ENCODE data around the gene ABCB4.
"Not testable (repeated sequence)": the region's sequence is repeated elsewhere in the genome, so short reads cannot be mapped to it uniquely, and the experiment has no call there.

ABCB4 gene

DNA sequence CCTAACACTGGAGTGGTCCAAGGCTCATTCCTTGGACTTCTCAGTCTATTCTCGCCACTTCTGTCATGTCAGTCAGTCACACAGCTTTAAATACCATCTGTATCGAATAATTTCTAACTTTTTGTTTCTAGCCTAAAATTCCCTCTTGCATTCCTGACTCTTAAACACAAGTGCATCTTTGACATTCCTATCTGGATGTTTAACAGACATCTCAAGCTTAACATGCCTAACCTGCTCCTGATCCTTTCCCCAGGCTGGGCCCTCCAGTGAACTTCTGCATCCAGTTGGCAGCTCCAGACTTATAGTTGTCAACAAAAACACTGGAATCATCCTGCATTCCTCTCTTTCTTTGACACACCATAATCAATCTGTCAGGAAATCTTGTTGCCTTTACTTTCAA, 4.5 kb upstream of the ABCB4 start:
- DNase-seq (ENCODE audit: low read depth in 1 of 2, low spot score in 1 of 2): no peak

DNA sequence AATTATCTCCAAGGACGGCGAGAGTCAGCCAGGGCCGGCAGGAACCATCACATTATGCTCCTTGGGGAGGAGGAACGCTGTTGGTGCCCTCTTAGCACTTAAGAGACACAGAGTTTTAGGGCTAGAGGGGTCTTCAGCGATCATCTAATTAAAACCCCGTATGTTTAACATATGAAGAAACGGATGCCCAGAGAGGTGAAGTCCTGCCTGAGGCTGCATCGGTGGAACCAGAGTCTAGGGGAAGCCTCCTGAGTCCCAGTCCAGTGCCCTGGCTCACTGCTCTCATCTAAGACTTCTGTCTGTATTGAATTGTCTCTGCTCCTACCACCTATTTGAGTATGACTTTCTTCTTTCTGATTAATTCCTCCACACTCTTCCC, 688 bp upstream of the ABCB4 start:
- DNase-seq (ENCODE audit: low read depth in 1 of 2, low spot score in 1 of 2): no peak

DNA sequence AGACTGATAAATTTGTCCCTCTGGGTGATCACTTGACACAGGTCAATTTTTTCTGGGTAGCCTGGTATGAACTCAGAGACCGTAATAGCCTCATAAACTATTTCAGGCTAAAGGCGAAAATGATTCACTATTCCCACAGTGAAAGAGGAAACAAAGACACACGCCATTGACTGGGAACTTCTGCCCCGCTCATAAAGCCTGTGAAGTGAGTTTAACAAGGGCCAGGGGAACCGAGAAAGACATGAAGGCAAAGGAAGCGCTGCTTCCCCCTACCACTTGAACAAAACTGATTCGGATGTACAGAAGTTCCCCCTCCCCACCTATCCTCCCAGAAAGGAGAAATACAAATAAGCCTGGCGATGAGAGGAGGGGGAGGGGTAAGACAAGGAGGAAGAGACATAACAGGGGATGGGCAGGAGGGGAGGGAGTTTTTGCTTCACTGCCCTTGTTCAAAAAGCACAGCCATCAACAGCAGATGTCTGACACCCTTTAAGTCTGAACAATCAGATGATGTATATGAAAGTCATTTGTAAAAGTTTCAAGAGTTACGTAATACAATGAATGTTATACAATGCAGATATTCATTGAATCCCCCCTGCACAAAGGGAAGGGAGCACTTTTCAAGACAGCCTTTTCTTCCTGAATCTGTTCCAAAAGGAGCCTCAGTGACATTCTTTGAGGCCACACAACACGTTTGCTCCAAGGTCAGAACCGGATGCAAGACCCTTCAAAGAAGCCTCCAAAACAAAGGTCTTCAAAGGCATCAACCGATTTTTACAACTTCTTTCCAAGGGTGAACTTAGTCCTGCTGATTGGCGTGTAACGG, 734 bp downstream of the ABCB4 start:
- no peak for DNase-seq (ENCODE audit: low read depth in 1 of 2, low spot score in 1 of 2)

GRCh38 chr7:87473986-87474385, 1.5 kb downstream of the ABCB4 start:
- no peak for DNase-seq (ENCODE audit: low read depth in 1 of 2, low spot score in 1 of 2)

DNA sequence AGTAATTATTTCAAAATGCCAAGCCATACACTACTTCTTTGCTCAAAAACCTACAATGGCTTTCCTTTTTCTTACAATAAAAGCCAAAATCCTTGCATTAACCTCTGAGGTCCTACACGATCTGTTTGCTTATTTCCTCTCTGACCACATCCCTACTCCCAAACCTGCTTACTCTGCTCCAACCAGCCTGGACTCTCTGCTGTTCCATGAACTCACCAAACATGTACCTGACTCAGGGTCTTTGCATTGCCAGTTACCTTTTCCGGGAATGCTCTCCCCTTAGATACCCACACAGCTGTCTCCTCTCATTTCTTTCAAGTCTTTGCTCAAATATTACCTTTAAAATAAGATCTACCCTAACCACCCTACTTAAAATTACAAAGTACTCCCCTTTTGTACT, 2.3 kb downstream of the ABCB4 start:
- DNase-seq (ENCODE audit: low read depth in 1 of 2, low spot score in 1 of 2): no peak

DNA sequence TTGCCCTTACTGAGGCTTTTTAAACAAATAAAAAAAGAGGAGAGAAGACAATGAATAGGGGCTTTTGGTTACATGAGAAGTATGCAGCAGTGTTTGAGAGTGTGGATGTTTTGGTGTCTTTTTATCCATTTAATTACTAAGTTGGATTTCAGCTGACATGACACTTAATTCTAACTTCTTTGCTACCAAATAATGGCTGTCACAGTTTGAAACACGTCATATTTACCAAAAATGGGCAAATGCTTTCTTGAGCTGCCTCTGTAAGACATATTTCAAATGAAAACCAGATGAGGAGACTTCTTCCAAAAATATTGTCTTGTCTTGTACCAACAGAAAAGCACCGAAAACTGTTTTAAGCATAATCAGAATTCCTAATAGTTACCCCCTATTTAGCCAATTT, 4.0 kb downstream of the ABCB4 start:
- no peak for DNase-seq (ENCODE audit: low read depth in 1 of 2, low spot score in 1 of 2)

- DNase-seq (ENCODE audit: low read depth in 1 of 2, low spot score in 1 of 2): not testable (repeated sequence)
Observed at GRCh38 chr7:87469204-87469603, 6.3 kb downstream of the ABCB4 start.

DNA sequence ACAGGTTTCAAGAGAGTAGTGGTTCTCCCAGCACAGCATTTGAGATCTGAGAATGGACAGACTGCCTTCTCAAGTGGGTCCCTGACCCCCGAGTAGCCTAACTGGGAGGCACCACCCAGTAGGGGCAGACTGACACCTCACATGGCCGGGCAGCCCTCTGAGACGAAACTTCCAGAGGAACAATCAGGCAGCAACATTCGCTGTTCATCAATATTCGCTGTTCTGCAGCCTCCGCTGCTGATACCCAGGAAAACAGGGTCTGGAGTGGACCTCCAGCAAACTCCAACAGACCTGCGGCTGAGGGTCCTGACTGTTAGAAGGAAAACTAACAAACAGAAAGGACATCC, 10.0 kb downstream of the ABCB4 start:
- not testable (repeated sequence) for DNase-seq (ENCODE audit: low read depth in 1 of 2, low spot score in 1 of 2)

DNA sequence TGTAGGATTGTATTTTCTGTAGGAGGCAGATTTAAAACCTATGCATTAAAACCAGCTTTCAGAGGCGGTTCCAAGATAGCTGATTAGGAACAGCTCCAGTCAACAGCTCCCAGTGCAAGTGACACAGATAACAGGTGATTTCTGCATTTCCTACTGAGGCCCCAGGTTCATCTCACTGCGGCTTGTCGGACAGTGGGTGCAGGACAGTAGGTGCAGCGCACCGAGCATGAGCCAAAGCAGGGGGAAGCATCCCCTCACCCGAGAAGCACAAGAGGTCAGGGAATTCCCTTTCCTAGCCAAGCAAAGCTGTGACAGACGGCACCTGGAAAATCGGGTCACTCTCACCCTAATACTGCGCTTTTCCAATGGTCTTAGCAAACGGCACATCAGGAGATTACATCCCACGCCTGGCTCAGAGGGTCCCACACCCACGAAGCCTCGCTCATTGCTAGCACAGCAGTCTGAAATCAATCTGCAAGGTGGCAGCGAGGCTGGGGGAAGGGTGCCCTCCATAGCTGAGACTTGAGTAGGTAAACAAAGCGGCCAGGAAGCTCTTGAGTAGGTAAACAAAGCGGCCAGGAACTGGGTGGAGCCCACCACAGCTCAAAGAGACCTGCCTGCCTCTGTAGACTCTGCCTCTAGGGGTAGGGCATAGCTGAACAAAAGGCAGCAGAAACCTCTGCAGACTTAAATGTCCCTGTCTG, 10.5 kb downstream of the ABCB4 start:
- not testable (repeated sequence) for DNase-seq (ENCODE audit: low read depth in 1 of 2, low spot score in 1 of 2)

GRCh38 chr7:87463982-87464381, 11.5 kb downstream of the ABCB4 start:
- DNase-seq (ENCODE audit: low read depth in 1 of 2, low spot score in 1 of 2): no peak

DNA sequence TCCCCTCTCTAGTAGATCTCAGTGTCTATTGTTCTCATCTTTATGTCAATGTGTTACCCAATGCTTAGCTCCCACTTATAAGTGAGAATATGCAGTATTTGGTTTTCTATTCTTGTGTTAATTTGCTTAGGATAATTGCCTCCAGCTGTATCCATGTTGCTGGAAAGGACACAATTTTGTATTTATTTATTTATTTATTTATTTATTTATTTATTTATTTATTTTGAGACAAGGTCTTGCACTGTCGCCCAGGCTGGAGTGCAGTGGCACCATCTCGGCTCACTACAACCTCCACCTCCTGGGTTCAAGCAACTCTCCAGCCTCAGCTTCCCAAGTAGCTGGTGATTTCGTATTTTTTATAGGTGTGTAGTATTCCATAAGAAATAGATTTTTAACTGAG, 15.0 kb downstream of the ABCB4 start:
- not testable (repeated sequence) for DNase-seq (ENCODE audit: low read depth in 1 of 2, low spot score in 1 of 2)

DNA sequence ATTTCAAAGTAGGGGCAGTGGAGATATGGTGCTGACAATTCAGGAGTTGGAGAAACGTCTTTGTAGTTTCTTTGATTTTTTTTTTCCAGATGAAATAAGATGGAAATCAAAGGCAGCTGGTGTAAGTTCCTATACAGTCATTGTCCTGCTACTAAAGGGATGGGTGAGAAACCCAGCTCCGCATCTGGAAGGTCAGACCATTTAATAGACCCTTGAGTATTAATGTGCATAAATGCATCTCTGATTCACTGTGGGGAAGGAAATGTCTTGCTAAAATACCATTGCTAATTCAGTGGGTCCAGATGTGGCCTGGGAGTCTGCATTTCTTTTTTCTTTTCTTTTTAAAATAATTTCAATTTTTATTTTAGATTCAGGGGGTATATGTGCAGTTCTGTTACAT, 15.5 kb downstream of the ABCB4 start:
- DNase-seq (ENCODE audit: low read depth in 1 of 2, low spot score in 1 of 2): no peak

GRCh38 chr7:87458148-87458547, 17.3 kb downstream of the ABCB4 start:
- DNase-seq (ENCODE audit: low read depth in 1 of 2, low spot score in 1 of 2): no peak

- no peak for DNase-seq (ENCODE audit: low read depth in 1 of 2, low spot score in 1 of 2)
Observed at GRCh38 chr7:87456247-87456646, 19.2 kb downstream of the ABCB4 start.

GRCh38 chr7:87452279-87452678, 23.2 kb downstream of the ABCB4 start:
- no peak for DNase-seq (ENCODE audit: low read depth in 1 of 2, low spot score in 1 of 2)

DNA sequence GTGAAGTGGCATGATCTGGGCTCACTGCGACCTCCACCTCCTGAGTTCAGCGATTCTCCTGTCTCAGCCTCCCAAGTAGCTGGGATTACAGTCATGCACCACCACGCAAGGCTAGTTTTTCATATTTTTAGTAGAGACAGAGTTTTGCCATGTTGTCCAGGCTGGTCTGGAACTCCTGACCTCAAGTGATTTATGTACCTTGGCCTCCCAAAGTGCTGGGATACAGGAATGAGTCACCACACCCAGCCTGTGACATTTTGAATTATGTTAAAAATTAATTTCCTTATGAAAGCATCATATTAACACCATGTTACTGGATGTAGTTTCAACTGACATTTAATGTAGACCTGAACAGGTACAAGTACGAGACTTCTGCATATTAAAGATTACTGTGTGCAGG, 24.3 kb downstream of the ABCB4 start:
- no peak for DNase-seq (ENCODE audit: low read depth in 1 of 2, low spot score in 1 of 2)

- no peak for DNase-seq (ENCODE audit: low read depth in 1 of 2, low spot score in 1 of 2)
Observed at GRCh38 chr7:87450706-87451105, 24.8 kb downstream of the ABCB4 start.

DNA sequence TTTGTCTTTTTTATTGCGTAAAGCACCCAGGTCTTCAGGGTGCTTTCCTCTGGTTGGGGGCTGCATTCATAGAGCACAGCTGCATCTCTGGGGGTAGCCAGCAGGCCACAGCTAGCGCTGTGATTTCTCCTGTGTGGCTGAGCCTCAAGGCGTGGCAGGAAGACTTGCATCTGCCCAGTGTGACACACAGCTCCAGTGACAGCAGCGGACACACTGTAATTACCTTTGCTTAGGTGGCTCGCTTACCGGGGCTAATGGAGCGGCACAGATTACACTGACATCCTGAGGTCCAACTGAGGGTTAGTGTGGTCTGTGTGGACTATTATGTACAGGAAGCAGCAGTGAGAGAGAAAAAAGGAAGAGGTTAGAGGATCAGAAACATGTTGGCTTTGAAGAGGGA, 27.1 kb downstream of the ABCB4 start:
- DNase-seq (ENCODE audit: low read depth in 1 of 2, low spot score in 1 of 2): no peak

DNA sequence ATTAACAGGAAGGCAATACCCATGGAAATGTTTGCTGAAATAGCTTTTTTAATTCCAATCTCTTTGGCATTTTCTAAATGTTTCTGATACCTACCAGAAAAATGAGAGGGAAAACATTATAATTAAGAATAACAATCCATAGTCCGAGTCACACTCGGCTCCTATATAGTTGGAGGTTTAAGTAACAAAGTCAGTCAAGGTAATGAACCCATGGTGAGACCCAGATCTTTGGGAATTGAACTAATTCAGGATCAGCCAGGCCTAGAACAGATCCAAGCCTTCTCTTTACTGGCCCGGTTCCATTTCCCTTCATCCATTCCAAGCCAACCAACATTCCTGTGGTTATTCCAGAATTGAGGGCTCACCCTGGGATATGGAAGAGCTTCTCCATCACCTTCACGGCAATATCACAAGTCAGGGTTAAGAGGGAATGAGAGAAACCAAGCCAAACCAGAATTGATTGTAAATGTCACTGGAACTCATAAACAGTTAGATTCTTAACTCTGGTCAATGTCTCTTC, 28.3 kb downstream of the ABCB4 start:
- DNase-seq (ENCODE audit: low read depth in 1 of 2, low spot score in 1 of 2): no peak

GRCh38 chr7:87445897-87446296, 29.6 kb downstream of the ABCB4 start:
- no peak for DNase-seq (ENCODE audit: low read depth in 1 of 2, low spot score in 1 of 2)

DNA sequence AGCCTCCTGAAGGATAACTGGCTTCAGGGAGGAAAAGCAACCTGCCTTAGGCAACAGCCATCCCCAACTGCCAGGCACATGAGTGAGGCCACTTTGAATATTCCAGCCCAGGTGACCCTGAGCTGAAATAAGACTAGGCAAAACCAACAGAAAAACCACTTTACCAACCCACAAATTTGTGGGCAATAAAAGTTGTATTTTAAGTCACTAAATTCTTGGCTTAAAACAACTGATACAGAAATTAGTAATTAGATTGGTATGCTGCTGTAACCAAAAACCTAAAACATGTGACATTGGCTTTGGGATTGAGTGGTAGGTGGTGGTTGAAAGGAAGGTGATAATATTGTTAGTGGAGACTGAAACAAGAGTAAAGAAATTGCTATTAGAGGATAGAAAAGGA, 39.9 kb downstream of the ABCB4 start:
- DNase-seq (ENCODE audit: low read depth in 1 of 2, low spot score in 1 of 2): no peak

GRCh38 chr7:87432536-87432935, 42.9 kb downstream of the ABCB4 start:
- no peak for DNase-seq (ENCODE audit: low read depth in 1 of 2, low spot score in 1 of 2)

DNA sequence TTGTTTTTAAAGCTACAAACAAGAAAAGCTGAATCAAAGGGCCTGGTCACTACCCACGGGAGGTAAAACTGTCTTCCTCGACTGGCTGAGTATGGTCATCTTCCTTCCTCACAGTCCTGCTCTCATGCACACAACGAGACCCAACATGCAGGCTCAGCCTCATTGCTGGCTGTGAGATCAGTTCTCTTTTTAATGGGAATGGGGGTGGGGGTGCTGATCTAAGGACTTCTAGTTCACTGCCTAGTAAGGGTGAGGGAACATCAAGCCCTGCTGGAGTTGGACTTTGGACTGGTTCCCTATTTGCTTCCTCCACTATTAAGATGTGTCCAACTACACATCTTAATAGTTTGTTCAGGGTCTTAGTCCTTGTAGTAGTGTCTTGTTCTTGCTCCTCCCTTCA, 48.2 kb downstream of the ABCB4 start:
- no peak for DNase-seq (ENCODE audit: low read depth in 1 of 2, low spot score in 1 of 2)
